ENCODE measurements around the gene ABCF2.

Gene ABCF2

DNA sequence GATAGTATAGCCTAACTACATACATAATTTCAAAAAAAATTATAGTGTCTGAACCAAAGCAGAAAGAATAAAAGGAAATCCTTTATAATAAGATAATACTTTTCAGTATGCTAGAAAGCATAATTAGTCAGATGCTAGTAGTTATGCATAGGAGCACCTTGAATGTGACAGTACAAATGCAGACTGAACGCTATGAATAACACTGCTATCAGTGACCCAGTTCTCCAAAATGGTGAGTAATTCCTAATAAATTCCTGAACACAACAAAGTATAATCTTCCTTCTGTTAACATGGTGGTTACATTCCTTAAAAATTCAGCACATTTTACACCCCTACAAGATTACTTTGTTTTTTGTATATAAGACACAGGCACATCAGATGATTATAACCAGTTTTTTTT is 4.1 kb upstream of the ABCF2 start:
- no peak for DNase-seq
- in situ Hi-C loops (cut with MboI; ENCODE audit: low pct_unique_long_range_greater_than_20kb, low sequenced_read_pairs), result no loop called here

DNA sequence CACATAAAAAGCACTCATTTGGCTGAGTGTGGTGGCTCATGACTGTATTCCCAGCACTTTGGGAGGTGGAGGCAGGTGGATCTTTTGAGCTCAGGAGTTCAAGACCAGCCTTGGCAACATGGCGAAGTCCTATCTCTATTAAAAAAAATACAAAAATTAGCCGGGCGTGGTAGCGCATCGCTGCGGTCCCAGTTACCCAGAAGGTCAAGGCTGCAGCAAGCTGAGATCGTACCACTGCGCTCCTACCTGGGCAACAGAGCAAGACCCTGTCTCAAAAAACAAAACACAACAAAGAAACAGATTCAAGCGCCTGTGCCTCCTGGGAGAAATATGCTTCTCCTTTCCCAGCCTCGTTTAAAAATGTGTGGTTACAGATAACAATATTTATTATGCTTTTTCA is 2.2 kb upstream of the ABCF2 start:
- in situ Hi-C loops (cut with MboI; ENCODE audit: low pct_unique_long_range_greater_than_20kb, low sequenced_read_pairs), result no loop called here
- DNase-seq, result no peak

DNA sequence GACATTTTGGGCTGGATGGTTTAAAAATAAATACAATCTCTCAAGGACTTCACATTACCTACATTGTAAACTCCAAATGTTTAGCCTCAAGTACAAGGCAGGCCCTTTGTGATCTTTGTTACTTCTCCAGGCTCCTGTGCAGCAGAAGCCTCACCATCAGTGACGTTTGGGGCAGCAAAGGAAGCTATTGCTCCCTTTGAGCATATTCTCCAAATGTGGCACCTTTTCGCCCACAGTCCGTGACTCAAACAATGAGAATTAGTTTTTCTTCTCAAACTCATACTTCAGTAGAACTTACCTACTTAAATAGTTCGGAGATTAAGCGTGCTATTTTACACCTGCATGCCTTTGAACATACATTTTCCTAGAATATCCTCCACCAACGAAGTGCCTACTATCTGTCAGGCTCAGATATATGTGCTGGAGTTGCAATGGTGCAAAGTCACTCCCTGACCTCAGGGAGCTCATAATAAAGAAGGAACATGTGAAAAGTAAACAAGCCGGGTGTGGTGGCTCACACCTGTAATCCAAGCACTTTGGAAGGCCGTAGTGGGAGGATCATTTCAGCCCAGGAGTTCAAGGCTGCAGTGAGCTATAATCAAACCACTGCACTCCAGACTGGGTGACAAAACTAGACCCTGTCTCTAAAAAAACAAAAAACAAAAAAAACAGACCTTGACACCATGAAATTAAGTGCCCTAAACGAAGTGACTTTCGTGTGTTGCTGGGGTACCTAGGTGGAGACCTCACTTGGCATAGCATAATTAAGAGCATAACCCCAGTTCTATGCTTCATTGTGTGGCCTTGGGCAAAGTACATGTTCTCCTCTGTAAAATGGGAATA is 1.2 kb upstream of the ABCF2 start:
- in situ Hi-C loops (cut with MboI; ENCODE audit: low pct_unique_long_range_greater_than_20kb, low sequenced_read_pairs), result no loop called here
- no peak for DNase-seq

DNA sequence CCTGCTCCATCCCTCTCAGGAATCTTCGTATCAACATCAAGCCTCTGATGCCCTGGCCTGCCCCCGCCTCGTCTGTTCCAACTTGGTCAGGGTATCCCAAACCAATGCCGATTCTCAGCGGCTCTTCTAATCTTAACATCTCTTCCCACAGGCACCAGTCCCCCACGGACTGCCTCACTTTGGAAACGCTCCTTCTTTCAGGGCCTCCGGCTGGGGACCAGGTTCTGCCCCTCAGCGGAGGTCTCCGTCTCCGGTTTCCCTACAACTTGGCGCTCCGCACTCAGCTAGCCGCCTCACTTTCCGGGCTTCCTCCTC is 488 bp downstream of the ABCF2 start:
- DNase-seq, result no peak
- in situ Hi-C loops (cut with MboI; ENCODE audit: low pct_unique_long_range_greater_than_20kb, low sequenced_read_pairs), result no loop called here

DNA sequence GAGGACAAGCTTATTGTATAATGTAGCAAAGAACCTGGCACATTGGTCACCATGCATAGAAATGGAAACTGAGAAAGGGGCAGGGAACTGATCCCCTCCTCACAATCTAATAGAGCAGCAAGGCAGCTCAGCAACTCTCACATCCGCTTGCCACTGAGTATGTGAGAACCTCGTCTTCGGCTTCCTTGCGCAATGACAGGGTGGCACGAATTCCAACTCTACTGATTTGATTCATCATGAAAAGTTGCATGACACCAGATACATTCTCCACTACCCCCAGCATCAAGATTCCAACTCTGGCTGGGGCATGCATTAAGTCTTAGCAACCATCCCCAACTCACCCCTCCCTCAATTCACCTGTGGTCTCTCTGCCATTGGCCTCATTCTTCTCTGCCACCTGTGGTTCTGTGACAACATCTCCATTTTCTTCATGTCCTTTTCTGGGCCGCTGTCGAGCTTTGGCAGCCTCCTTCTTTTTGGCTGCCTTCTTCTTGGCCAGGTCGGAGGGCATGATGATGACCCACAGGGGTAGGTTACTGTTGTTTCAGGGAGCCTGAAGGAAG is 976 bp downstream of the ABCF2 start:
- in situ Hi-C loops (cut with MboI; ENCODE audit: low pct_unique_long_range_greater_than_20kb, low sequenced_read_pairs), result no loop called here
- DNase-seq, result no peak

DNA sequence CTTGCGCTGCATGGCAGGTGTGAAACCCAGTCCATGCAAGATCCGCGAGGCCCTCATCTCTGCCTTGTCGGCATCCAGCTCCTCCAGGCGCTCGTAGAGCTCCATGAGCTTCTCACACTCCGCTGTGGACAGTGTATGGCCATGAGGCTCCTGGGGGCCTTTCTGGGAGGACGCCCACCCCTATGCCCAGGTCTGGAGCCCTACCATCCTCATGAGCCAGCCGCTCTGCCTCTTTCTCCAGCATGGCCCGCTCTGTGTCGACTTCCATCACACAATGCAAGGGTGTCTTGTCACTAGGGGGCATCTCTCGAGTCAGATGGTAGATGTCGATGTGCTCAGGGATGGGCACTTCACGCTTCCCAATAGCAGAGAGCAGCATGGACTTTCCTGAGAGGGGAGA is 3.3 kb downstream of the ABCF2 start:
- in situ Hi-C loops (cut with MboI; ENCODE audit: low pct_unique_long_range_greater_than_20kb, low sequenced_read_pairs), result no loop called here
- DNase-seq, result no peak

DNA sequence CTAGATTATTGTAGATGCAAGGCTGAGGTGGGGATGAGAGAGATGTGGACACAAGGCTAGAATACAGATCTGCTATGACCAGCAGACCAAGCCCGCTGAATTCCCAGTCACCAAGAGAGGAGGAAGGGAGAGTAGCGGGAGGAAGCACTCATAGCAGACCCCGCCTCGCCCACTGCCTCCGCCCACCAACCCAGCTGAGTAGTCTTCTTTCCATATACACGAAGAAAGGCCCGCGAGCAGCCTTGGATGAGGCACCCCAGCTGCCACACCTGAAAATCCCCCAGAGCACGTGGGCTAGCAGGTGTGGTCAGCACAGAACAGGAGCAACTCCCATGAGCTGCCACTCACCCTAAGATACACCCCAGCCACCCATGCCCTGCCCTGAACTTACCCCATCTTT is 8.8 kb downstream of the ABCF2 start:
- DNase-seq, result no peak

DNA sequence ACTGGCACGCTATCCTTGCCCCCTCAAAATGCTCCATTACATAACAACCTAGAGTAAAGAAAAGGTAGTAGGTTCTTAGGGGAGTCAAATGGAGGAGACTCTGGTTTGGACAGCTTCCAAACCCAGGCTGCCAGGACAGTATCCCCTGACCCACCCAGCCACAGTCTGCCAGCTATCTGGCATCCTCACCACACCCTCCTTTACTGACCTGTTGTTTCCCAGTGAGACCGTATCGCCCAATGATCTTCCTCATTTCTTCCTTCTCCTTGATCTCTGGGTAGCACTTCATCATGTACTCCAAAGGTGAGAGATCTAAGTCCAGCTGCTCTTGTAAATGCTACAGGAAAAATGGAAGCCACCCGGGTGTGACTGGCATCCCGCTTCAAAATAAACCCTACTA is 11.6 kb downstream of the ABCF2 start:
- in situ Hi-C loops (cut with MboI; ENCODE audit: low pct_unique_long_range_greater_than_20kb, low sequenced_read_pairs), result no loop called here
- DNase-seq, result no peak

More for the DNA sequence above, 8.8 kb downstream of the ABCF2 start:
- in situ Hi-C loops (cut with MboI; ENCODE audit: low pct_unique_long_range_greater_than_20kb, low sequenced_read_pairs), result no loop called here

DNA sequence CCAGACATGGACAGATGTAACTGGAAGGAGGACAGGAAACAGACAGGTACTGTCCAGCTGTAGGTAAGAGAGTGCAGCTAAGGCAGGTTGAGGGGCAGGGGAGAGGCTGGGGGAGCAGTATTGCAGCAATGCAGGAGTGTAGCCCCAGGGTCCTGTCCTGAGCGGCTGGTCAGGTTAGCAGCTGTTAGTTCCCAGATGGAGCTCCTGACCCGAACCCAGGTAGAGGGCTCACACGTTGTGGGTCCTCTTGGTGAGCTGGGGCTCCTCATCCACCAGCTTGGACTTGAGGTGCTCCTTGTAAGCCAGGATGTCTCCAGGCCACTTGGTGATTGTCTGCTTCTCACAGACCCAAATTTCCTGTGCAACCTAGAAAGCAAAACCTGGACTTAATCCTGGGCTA is 13.2 kb downstream of the ABCF2 start:
- DNase-seq, result no peak
- in situ Hi-C loops (cut with MboI; ENCODE audit: low pct_unique_long_range_greater_than_20kb, low sequenced_read_pairs), result no loop called here

DNA sequence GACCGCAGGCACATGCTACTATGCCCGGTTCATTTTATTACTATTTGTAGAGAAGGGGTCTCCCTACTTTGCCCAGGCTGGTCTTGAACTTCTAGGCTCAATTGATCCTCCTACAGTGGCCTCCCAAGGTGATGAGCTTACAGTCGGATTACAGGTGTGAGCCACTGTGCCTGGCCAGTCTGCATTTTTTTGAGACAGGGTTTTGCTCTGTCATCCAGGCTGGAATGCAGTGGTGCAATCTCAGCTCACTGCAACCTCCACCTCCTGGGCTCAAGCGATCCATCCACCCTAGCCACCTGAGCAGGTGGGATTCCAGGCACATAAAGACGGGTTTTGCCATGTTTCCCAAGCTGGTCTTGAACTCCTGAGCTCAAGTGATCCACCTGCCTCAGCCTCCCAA is 14.4 kb downstream of the ABCF2 start:
- in situ Hi-C loops (cut with MboI; ENCODE audit: low pct_unique_long_range_greater_than_20kb, low sequenced_read_pairs), result no loop called here
- DNase-seq, result no peak

DNA sequence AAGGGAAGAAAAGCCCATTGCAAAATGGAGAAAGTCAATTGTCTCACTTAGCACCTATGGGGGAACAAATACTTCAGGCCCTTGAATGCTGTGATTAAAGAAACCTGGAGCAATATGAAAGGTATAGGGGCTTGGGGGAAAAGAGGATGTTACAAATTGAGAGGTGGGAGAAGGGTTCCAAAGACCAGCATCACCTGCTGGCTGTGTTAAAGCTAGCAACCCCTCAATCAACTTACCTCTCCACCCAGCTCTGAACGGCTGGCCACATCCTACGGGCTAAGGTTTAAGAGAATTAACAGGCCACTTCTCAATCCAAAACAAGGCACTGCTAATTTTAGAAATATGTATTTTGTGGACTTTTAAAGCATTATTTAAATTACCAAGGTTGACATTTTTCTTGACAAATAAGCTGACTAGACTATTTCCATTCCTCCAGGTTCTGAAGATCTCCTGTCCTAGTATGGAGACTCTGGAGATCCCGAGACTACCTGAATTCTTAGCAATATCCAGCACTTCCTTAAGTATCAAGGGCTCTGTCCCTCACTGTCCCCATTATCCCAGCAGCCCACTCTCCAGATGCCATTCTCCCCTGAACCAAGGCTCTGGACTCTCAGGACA is 15.7 kb downstream of the ABCF2 start:
- no peak for DNase-seq
- in situ Hi-C loops (cut with MboI; ENCODE audit: low pct_unique_long_range_greater_than_20kb, low sequenced_read_pairs), result no loop called here

DNA sequence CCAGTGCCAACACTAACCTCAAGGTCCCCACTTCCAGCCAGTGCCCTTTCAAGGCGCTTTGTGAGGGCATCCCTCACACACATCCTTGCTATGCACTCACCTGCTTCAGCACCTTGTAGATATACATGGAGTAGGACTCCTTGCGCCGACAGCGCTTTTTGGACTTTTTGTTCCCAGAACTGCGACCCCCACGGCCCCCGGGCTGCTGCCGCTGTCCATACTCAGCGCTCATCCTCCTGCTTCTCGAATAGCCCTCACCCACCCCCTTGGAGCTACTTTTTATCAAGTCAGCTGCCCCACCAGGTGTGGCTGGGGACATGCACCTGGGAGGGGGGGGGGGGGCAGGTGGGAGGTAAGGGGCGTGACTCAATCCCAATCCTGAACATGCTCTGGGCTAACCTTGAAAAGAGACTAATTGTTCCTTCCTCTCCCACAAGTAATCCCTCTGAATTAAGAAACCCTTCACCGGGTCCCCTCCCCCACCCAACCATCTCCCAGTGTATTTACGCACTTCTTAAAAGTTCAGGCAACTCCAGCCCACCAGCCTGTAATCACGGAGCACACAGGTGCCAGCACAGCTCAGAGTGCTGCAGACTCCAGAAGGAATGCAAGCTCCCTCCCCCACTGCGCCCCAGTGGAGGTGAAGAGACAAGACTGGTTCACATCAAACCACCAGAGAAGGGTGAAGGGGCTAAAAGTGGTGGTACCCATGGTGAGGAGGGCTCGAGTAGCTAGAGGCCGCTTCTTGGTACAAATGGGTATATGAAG is 16.7 kb downstream of the ABCF2 start, which contains the start of gene H2BK1:
TSS of gene H2BK1 (minus strand) at position 402 of the 768 bp plus-strand sequence. CDS start at position 232, 170 bp downstream.
- in situ Hi-C loops (cut with MboI; ENCODE audit: low pct_unique_long_range_greater_than_20kb, low sequenced_read_pairs), result no loop called here
- DNase-seq, result no peak

DNA sequence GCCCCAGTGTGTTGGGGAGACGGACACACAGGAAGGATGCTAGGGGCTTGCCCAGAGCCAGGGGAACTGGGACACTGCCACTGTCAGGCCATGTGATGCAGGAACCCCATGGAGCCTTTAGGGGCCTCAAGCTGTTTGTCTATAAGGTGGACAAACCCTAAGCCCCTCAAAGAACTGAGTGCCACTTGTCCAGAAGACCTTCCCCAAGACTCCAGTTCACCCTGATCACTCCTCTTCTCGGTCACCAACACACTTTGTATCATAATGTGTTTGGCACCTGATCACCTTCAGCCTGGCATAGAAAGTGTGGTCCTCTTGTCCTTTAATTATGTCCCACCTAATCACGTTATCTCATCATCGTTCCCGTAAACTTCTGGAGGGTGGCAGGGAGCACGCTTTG is 17.4 kb downstream of the ABCF2 start:
- no peak for DNase-seq
- in situ Hi-C loops (cut with MboI; ENCODE audit: low pct_unique_long_range_greater_than_20kb, low sequenced_read_pairs), result no loop called here

DNA sequence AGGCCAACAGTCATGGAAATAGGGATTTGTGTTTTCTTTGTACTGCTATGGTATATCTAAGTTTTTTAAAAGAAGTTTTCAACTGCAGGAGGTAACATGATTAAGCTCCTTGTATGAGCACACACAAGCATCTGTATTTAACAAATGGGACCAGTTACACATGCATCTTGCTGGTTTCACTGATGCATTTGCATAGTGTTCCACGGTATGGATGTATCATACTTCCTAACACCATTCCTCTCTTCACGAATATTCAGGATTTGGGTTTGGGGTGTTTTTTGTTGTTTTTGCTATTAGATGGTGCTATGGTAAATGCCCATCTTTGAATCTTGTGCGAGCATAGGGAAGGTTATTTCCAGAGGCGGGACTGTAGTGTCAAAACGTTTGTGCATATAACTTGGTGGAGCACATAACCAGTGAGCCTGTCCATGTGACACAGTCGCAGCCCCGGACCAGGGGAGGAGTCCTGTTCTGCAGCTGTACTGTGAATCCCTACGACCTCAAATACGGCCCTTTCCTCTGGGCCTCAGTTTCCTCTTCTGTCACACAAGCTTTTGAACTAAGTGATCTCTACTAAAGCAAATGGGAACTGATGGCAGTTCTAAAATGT is 18.6 kb downstream of the ABCF2 start:
- in situ Hi-C loops (cut with MboI; ENCODE audit: low pct_unique_long_range_greater_than_20kb, low sequenced_read_pairs), result no loop called here
- DNase-seq, result no peak

DNA sequence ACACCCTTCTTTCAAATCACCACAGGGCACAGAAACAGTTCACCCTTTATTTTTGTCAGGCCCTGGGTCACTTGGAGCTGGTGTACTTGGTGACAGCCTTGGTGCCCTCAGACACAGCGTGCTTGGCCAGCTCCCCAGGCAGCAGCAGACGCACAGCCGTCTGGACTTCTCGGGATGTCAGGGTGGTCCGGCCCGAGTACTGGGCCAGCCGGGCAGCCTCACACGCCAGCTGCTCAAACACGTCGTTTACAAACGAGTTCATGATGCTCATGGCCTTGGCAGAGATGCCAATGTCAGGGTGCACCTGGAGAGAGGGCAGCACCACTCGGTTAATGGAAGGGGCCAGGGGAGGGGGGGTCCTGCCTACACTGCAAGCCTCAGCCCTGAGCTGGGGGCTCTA is 19.2 kb downstream of the ABCF2 start:
- in situ Hi-C loops (cut with MboI; ENCODE audit: low pct_unique_long_range_greater_than_20kb, low sequenced_read_pairs), result no loop called here
- no peak for DNase-seq

DNA sequence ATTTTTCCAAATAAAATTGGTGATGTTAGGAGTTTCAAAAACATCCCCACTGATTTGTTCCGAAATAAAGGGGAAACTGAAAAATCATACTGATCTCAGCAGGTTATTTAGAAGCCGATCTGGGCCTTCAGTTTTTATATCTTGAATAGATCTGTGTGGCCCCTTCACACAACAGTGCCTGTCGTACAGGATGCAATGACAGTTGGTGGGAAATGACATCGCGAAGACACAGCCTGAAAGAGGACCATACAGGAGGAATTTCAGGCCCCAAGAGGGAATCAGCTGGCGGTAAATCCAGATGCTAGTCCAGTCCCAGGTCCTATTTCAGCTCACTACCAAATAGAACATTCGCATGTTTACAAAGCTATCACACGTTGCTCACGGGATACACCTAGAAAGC is 19.7 kb downstream of the ABCF2 start:
- in situ Hi-C loops (cut with MboI; ENCODE audit: low pct_unique_long_range_greater_than_20kb, low sequenced_read_pairs), result no loop called here
- DNase-seq, result no peak

DNA sequence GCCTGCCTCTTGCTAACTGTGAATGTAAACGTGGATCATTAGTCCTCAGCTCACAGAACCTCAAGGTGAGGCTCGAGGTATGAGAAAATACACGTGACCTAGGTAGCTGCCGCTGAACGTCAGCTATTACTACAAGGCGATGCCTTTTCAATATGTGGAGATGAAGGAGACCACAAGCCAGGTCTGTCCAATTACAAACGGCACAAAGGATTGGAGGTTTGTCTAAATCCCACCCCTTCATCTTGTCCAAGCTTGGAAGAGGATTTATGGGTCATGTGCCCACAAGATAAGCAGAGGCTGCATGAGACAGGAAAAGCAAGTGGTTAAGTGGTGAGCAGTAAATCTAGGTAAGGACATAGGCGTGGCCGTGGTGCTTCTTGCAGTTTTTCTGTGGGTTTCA is 20.1 kb downstream of the ABCF2 start:
- peak; percentile 89 for DNase-seq
- in situ Hi-C loops (cut with MboI; ENCODE audit: low pct_unique_long_range_greater_than_20kb, low sequenced_read_pairs), result no loop called here

DNA sequence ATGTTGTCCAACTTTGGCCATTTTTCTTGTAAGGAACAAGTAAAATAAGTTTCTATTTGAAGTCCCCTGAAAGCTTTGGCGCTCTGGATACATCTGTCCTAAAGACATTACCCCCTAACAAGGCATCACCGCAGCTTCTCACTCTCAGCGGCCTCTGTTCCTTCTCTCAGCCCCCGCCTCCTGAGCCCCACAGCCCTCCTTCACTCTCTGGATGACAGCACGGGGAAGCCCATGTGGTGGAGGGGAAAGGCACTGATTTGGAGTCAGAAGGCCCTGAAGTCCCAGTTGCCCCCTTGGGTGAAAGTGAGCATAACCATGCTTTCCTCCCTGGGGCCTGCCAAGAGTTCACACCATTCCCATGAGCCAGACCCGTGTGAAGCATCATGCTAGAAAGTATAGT is 21.3 kb downstream of the ABCF2 start:
- no peak for DNase-seq
- in situ Hi-C loops (cut with MboI; ENCODE audit: low pct_unique_long_range_greater_than_20kb, low sequenced_read_pairs), result no loop called here

DNA sequence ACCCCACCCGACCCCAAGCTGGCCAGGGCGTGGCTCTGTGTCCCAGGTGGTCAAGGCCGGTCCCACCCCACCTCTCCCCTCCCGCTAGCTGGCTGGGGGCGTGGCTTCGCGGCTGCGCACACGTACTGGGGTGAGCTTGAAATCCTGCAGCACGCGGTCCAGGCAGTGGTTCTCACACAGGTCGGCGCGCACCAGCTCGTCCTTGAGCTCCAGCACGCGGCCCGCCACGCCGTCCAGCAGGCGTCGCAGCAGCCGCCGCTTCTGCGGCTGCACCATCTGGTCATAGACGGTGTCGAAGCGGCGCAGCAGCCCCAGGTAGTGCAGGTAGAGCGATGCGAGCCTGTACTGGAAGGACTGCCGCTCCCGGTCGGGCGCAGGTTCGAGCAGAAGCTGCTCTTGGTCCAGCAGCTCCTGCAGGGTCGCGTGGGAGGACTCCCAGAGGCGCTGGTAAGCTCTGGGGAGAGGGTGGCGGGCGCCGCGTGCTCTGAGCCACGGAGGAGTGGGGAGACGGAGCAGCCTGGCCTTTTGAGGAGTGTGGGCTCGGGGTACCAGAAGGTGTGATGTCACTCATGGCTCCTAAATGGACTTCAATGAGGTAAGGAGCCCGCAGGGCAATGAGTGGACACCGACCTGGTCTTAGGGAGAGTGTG is 22.5 kb downstream of the ABCF2 start:
- no peak for DNase-seq
- in situ Hi-C loops (cut with MboI; ENCODE audit: low pct_unique_long_range_greater_than_20kb, low sequenced_read_pairs), result no loop called here

Measured in KBM-7 (cell line).